GM10248 (cell line): Measurements from ENCODE around the gene MYO15B.
"Not testable (repeated sequence)": the region's sequence is repeated elsewhere in the genome, so short reads cannot be mapped to it uniquely, and the experiment has no call there.

Source experiments
- CTCF ChIA-PET: fragments of 300-600 bp; sonication (Branson Sonifier 250); formaldehyde crosslinking; extraction: SDS; loops from one replicate; lab custom pipeline; 2021; ENCODE audit warnings: antibody characterized with exemption; lab: Yijun Ruan, JAX
- POLR2A ChIA-PET: fragments of 350-650 bp; sonication (Branson Sonifier 250); formaldehyde crosslinking; extraction: SDS; loops from one replicate; lab custom pipeline; 2020; ENCODE audit warnings: antibody characterized with exemption; lab: Yijun Ruan, JAX
- DNase-seq: peaks from one replicate; pipeline ENCODE4 v3.0.0; 2012; ENCODE audit errors: extremely low spot score
- TF ChIP-seq, protein P1 (sequence below): IDR thresholded peaks from 2 replicates; pipeline ENCODE4 v1.5.1; 2012; ENCODE audit warnings: mild to moderate bottlenecking, low read depth; ENCODE audit errors: extremely low read depth, missing control alignments, control extremely low read depth

Gene MYO15B

DNA sequence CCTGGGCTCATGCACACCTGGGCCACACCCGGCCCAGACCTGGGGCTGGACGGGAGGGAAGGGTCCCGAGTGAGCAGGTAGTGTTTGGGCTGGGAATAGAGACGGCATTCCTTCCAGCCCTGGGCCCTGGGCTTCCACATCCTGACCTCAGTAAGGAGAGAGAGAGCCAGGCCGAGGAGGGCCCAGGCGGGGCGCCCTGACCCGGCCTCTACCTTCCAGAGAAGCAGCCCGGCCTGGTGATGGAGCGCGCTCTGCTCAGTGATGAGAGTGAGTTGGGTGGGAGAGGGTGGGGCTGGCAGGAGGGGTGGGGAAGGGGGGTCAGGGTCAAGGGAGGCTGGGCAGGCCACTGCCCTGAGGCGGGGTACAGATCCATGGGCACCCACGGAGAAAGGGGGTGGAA is 13.6 kb upstream of the MYO15B start:
- no peak for DNase-seq
- ChIA-PET POLR2A (no interaction called here), CTCF (interaction anchor here (1.0 kb wide), 1 partner anchor 59 kb away, joined by 3 read pairs; the partner anchor contains the start of gene SMIM5)
- TF ChIP-seq, protein P1, sequence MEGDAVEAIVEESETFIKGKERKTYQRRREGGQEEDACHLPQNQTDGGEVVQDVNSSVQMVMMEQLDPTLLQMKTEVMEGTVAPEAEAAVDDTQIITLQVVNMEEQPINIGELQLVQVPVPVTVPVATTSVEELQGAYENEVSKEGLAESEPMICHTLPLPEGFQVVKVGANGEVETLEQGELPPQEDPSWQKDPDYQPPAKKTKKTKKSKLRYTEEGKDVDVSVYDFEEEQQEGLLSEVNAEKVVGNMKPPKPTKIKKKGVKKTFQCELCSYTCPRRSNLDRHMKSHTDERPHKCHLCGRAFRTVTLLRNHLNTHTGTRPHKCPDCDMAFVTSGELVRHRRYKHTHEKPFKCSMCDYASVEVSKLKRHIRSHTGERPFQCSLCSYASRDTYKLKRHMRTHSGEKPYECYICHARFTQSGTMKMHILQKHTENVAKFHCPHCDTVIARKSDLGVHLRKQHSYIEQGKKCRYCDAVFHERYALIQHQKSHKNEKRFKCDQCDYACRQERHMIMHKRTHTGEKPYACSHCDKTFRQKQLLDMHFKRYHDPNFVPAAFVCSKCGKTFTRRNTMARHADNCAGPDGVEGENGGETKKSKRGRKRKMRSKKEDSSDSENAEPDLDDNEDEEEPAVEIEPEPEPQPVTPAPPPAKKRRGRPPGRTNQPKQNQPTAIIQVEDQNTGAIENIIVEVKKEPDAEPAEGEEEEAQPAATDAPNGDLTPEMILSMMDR = no peak

DNA sequence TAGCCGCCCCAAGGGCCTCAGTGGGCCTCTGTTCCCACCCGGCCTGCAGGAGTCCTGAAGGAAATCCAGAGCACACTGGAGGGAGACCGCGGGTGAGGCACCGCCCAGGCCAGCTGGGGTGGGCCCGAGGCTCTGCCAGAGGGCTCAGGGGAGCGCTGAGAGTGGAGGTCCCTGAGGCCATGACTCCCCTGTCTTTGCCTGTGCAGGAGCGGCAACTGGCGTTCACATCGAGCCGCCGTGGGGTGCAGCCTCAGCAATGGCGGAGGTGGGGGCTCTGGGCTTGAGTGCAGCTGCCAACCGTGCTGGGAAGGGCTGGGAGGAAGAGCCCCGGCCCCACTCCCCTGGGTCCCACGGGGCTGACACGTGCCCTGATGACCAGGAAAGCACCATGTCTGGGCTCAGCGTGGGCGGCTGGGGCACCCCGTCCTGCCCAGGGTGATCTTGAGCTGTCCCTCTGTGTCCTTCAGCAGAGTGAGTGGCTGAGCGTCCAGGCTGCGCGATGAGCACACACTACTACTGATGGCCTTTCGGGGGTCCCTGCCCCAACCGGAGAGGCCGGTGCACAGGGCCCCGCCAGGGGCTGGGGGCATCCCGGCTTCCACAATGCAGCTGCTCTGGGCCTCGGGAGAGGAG is 13.1 kb upstream of the MYO15B start:
- CTCF ChIA-PET = no interaction called here
- TF ChIP-seq, protein P1 = no peak
- no peak for DNase-seq
- POLR2A ChIA-PET = no interaction called here

DNA sequence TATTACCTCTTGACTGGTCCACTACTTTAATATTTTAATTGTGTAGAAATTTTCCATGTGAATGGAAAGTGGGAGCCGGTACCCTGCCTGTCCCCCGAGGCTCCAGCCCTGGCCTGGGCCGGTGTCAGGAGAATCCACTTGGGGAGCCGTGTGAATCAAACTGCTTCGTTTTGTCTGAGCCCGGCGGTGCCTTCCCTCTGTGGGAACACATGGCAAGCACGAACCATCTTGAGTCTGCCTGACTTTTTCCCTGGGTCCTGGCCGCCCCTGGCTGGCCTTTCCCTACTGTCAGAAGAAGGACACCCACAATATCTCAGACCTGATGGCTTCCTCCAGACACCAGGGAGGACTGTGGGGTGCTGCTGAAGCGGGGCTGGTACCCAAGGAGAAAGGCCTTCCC is 12.4 kb upstream of the MYO15B start:
- DNase-seq = no peak
- TF ChIP-seq, protein P1 = no peak
- ChIA-PET CTCF (no interaction called here), POLR2A (no interaction called here)

DNA sequence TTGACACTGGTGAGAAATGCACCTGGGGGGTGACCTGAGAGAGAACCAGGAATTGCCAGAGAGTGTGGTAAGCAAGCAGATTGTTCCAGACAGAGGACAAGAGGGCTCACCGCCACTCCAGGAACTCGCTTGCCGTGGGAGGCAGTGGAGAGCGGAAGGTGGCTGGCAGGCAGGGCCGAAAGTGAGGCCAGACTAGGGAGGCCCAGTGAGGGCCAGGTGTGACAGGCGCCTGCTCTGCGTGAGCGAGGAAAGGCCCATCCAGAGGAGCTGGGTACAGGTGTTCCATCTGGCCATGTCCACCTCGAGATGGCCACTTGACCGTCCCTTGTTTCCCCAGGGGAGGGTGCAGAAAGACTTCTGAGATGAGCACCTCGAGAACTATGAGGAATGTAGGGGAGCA is 11.9 kb upstream of the MYO15B start:
- POLR2A ChIA-PET = no interaction called here

DNA sequence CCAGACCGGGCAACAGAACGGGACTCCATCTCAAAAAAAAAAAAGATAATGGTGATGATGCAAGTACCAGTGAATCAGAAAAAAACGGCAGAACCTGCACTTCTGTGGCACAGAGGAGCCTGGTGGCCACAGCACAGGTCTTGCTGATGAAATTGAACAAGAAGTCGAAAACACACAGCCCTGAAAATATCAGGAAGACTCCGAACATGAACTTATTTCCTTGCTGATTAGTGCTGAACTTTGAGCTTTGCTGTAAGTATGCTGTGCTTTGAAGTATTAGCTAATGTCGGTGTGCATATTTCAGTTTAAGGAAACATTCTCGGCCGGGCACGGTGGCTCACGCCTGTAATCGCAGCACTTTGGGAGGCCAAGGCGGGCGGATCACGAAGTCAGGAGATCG is 10.9 kb upstream of the MYO15B start:
- TF ChIP-seq, protein P1 = no peak
- ChIA-PET CTCF (no interaction called here), POLR2A (interaction anchor here (0.7 kb wide), 1 partner anchor 18 kb away, joined by 8 read pairs; no protein-coding TSS in a partner anchor)
- no peak for DNase-seq

More for the DNA sequence above, 11.9 kb upstream of the MYO15B start:
- no peak for DNase-seq
- TF ChIP-seq, protein P1 = no peak
- CTCF ChIA-PET = no interaction called here

DNA sequence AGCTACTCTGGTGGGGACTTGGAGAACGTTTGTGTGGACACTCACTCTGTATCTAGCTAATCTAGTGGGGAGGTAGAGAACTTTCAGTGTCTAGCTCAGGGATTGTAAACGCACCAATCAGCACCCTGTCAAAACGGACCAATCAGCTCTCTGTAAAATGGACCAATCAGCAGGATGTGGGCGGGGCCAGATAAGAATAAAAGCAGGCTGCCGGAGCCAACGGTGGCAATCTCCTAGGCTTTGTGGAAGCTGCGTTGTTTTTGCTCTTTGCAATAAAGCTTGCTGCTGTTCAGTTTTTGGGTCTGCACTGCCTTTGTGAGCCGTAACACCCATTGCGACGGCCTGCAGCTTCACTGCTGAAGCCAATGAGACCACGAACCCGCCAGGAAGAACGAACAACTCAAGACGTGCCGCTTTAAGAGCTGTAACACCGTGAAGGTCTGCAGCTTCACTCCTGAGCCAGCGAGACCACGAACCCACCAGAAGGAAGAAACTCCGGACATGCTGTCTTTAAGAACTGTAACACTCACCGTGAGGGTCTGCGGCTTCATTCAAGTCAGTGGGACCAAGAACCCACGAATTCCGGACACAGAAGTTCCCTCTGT is 6.4 kb upstream of the MYO15B start:
- POLR2A ChIA-PET, DNase-seq: not testable (repeated sequence)
- CTCF ChIA-PET = interaction anchor here (0.9 to 2.9 kb wide), 7 partner anchors 9 to 172 kb away, joined by 3 to 18 read pairs (median 6); no protein-coding TSS in a partner anchor

DNA sequence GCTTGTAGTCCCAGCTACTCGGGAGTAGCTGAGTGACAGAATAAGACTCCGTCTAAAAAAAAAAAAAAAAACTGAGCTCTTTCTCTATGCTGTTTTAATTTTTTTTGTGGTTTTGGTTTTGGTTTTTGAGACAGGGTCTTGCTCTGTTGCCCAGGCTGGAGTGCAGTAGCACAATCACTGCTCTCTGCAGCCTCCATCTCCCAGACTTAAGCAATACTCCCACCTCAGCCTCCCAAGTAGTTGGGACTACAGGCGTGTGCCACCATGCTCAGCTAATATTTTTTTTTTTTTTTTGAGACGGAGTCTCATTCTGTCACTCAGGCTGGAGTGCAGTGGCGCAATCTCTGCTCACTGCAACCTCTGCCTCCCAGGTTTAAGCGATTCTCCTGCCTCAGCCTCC is 4.4 kb upstream of the MYO15B start:
- CTCF ChIA-PET = interaction anchor here (1.4 to 3.4 kb wide), 5 partner anchors 18 to 171 kb away, joined by 3 to 14 read pairs (median 7); partner anchors contain the start of gene SMIM5
- POLR2A ChIA-PET, DNase-seq: not testable (repeated sequence)
